Stimulated activated CD4-positive, alpha-beta T cell treated with anti-CD3 and anti-CD28 coated beads, Interleukin-2, amount 100 ng/mL, for 4 hours (primary cell): ENCODE results near the gene LPP.
A peak's percentile ranks its signal among the peaks of the same experiment; 100 is the strongest.

ENCODE experiments used
- DNase-seq: peaks from one replicate; pipeline ENCODE4 v3.0.0-alpha.2; 2020; ENCODE audit warnings: low read depth

The LPP gene

GRCh38 chr3:188170461-188171459 lies 16.8 kb downstream of the LPP start:
- DNase-seq = peak; percentile 49

DNA sequence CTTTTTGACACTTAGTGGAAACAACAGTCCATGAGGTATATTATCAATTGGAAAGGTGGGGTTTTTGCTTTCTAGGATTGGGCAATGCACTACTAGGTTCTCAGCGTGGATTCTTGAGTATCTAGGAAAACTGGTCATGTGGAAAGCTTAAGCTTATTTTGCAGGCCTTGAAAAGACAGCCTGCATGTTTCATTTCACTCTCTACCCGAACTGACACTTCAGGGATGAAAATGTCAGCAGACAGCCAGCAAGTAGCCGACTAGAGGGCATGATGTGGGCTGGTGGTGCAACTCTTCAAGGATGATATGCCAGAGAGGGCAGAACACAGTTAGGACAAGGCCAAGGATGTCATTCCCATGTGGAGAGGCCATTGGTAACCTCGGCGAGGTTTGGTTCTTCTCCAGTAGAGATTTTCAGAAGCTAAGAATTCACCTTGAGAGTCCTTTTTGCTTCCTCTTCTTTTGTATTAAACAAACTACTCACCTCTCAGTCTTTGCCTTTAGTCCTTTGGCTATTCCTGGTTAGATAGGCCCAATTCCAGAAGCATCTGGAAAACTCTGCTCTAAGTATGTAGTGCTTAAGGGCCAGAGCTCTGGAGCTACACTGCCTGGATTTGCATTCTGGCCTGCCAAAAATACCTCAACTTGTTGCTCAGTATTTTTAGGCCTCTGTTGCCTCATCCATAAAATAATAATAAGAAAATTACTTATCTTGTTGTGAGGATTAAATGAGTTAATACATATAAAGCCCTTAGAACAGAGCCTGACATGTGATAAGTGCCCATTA lies 17.9 kb downstream of the LPP start:
- DNase-seq = no peak

- DNase-seq = no peak
Observed at GRCh38 chr3:188174317-188175044, 20.5 kb downstream of the LPP start.

DNA sequence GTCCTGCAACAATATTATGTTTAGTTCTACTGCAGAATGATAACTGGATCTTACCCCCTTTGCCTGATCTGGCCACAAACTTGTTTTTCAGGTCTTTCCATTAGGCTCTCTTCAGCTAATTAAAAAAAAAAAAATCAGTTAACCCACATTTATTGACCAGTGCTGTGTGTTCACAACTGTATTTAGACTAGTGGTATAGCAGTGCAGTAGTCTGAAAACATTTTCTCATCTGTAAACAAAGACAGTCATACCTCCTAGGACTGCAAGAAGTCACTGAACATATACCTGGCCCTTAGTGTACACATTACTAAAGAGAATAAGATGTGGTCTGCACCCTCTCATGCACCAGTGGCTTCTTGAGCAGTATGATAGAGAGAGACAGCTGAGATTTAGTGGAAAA lies 22.5 kb downstream of the LPP start:
- DNase-seq = no peak

DNA sequence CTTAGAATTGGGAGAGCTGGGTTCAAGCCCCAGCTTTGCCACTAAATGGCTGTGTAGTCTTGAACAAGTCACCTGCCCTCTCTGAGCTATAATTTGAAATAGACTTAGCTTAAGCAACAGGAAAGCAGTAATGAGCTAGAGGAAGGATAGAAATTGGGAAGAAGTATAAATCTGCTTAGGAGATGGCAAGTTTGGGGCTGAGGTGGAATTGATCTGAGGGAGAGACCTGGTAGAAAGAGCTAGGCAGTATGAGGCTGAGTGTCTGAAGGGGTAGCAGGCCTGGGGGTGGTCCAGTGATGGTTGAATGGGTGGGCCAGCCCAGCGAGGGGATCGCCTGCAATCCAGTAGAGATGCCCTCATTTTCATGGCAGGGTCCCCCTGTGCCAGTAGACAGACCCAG lies 22.9 kb downstream of the LPP start:
- DNase-seq = no peak

DNA sequence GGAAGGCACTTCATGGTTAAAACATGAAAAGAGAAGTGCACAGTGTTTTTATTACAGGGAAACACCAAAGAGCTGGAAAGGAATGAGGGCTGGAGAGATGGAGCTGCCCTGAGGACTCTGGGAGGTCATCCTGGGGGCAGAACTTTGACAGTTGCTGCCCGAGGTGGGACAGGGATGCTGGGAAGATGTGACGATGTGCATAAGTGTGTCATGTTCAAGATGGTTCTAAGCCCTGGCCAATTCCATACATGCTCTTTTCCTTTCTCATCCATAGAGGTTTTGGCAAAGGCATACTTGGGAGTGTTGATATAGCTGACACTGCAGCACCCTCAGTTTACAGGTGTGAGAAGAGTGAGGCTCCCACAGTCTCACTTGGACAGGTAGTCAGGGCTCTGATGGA lies 23.8 kb downstream of the LPP start:
- DNase-seq = no peak

DNA sequence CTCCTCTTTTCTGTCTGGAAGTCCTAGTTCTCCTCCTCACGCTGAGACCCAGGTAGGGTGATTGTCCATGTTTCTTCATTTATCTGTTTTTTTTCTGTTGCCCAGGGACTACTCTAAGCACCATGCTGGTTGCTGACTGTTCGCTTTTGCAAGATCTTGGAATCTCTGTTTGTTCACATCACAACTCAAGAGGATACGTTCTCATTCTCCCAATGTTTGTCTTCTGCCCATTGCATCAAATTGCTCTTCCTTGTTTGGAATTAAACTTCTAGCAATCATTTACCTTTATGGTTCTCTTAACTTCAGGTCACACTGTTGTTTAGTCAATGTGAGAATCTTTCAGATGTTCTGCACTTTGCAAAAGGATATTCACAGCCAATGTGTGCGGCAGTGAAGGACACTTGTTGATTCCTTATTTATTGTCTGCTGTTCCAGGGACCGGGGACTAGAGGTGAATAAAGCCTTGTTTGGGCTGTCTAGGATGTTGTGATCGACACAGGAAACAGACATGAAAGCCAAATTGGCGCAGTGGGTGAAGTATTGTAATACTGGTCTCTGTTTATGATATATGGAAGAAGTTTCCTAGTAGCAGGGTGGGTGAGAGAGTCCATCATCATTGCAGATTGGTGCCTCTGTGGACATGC lies 24.5 kb downstream of the LPP start:
- no peak for DNase-seq

- DNase-seq = no peak
Observed at GRCh38 chr3:188179006-188179966, 25.3 kb downstream of the LPP start.

- DNase-seq = no peak
Observed at GRCh38 chr3:188180114-188180513, 26.2 kb downstream of the LPP start.

GRCh38 chr3:188183452-188183851 lies 29.5 kb downstream of the LPP start:
- DNase-seq = no peak

GRCh38 chr3:188184160-188184559 lies 30.2 kb downstream of the LPP start:
- DNase-seq = no peak

DNA sequence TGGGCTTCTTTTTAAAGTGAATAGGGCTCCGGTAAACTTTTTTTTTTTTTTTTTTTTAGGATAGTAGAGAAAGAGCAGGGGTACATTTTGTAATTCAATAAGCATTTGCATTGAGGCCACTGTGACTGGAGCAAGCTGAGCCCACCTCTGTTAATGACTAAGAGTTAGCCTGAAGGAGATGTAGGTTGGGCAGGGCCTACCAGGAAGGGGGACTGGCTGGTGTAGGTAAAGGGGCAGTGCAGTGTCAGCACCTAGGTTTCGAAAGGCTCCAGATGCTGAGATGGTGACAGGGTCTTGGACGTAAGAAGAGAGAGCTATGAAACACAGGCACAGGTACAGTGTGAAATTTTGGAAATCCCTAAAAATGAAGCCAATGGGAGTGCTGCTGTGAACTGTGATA lies 30.7 kb downstream of the LPP start:
- no peak for DNase-seq

DNA sequence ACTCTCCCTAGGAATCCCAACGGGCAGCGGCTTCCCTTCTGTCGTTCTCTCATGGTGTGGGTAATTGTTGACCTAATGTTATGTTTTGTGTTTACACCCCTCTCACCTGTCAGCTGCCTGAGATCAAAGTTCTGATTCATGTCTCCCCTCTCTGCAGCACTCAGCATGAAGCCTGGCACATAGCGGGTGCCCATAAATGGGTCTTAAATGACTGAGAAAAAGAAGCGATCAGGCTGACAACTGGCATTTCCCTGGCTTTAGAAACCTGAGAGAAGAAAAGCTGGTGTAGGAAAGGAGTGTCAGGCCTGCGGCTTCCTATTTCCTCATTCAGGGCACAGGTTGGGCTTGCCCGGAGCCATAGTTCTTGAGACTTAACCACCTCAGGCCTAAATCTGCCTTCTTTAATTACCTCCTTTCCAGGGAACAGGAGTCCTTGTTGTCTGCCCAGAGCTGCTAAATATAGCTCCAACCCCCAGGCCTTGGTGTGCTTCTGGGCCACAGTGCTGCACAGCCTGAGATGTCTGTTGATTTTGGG lies 31.8 kb downstream of the LPP start:
- no peak for DNase-seq

- no peak for DNase-seq
Observed at GRCh38 chr3:188187053-188187452, 33.1 kb downstream of the LPP start.

DNA sequence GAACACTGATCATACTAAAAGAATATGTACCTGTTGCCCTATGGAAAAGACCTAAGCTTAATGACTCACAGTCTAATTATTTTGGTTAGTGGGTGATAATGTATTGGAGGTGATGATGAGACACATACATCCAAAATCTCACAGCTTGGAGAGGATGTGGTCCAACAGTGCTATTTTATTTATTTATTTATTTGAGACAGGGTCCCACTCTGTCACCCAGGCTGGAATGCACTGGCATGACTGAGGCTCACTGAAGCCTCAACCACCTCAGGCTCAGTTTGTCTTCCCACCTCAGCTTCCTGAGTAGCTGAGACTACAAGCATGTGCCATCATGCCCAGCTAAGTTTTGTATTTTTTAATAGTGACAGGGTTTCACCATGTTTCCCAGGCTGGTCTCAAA lies 35.0 kb downstream of the LPP start:
- DNase-seq = no peak

DNA sequence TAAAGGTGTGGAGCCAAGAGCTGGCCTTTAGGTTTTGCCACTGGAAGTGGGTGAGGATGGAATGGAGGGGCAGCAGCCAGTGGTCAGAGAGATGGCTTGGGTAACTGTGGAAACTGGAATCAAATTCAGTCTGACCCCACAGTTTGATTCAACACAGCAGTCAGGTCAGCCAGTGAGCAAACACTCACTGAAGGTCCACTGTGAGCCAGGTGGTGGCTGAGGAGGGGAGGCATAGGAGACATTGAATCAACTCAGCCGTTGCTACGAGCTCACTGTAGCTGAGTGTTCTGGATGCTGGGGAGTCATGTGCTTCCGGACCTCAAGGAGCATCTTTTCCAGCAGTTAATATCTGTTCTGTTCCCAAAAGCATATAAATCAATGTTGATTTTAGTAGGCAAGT lies 37.5 kb downstream of the LPP start:
- no peak for DNase-seq

DNA sequence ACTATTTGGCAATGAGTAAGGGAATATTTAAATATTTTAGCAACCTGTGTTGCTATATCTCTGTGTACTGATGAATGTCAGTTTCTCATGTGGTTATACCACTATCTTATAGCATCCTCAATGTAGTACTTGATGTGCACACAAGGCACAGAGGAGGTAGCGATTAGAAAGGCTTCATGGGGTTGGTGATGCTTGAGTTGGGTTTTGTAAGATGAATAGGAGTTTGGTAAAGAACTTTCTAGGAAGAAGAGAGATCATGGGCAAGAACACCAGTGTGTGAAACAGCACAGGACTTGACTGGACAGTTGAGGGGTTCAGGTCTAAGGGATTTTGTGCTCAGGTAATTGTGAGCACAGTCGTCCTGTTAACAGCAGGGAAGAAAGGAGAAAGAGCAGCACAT lies 38.1 kb downstream of the LPP start:
- no peak for DNase-seq

DNA sequence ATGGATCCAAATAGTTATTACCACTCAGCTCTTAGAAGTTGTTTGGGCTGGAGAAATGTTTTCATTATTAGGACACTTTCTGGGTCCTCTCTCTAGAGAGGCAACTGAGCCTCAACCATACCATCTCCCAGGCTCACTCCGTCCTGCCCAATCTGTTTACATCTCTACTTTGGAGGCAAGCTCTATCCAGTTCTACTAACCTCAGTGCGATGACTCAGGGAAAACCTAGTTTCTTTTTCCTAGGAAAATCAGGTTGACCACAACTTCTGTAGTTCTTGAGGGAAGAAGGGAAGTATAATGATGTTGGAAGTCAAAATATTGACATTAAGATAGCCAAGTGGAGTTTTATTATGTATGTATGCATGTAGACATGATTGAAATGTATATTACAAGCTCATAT lies 40.4 kb downstream of the LPP start:
- DNase-seq = no peak

DNA sequence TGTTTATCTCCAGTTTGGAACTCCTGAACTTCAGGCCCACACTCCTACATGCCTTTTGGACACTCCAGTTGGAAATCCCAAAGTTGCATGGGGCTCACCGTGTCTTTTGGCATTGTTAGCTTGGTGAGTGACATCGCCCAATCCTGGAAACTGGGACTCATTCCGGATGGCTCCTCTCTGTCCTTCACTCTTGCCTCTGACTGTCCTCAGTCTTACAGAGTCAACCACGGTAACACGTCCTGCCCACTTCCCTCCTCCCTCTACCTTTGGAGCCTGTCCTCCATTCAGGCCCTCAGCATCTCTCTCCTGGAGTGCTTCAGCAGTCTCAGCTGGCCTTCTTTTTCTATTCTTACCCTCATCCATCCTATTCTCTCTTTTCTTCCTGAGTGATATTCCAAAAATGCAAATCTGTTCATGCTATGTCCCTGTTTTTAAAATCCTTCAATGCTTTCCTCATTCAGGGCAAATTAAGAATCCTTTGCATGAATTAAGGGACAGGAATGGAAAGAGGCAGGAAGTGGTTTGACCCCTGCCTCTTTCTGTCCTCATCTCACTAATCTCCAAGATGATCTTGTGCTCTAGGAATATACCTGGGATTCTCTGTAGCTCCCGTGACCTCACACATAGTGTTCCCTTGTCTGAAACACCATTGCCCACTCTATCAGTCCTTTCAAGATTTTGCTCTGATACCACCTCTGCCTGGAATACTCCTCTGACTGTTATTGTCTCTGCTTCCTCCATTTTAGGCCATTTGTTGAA lies 42.5 kb downstream of the LPP start:
- no peak for DNase-seq

DNA sequence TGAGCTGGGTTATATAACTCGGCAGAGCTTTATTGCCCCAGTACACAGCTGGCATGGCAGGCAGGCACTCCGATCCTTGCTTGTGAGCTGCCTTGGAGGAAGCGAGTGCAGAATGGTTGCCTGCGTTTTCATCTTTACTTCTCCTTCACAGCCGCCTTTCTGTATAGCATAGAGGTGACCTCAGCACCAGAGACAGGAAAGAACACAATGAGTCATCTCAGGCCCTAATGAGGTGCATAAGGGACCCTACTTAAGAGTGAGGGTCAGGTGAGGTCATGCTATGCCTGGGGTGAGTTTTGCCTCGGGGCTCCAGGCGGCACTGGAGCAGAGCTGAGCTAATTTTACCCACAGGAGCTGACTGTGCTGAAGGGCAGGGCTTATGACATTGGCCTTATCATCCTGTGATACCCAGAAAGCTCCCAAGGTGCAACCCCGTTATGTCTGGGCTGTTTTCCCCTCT lies 43.5 kb downstream of the LPP start:
- DNase-seq = no peak
